Measurements from ENCODE around the gene PDE4D. TPM values are rescaled to one million over a fixed set of nuclear protein-coding genes. Genes with fewer than 3 reads are reported as not detected.
"Not testable (repeated sequence)": the region's sequence is repeated elsewhere in the genome, so short reads cannot be mapped to it uniquely, and the experiment has no call there.

Gene PDE4D
- total RNA-seq, 1 donor from 2014 or later, result 11.8 TPM

DNA sequence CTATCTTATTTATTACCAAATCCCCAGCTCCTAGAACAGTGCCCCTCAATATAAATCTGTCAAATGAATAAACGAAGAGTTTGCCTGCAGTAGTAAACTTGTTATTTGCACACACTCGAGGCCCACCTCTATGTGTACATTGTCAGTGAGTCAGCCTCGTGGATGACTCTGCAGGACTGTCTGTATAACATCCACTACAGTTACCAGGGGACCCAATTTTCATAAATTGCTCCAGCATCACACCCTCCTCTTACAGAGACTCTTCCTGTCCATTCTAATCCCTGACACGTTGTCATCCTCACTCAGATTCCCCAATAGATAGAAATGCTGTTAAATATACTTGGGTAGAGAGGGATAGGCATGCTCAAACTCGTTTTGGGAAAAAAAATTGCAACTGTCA is 832.1 kb downstream of the PDE4D start:
- Mint-ChIP-seq H3K27ac (ENCODE audit: unreplicated experiment) (no peak overlapping the region), H3K9me3 (no peaks in the 10 kb centered on the region), H3K4me1 (peaks cover 4% of the 10 kb centered on the region), H3K36me3 (ENCODE audit: low read depth) (no peaks in the 10 kb centered on the region), H3K4me3 (no peak overlapping the region), H3K27me3 (ENCODE audit: low read depth) (no peaks in the 10 kb centered on the region)
- DNase-seq (ENCODE audit: low read depth, low spot score), result no peak
- TF ChIP-seq, protein P1, sequence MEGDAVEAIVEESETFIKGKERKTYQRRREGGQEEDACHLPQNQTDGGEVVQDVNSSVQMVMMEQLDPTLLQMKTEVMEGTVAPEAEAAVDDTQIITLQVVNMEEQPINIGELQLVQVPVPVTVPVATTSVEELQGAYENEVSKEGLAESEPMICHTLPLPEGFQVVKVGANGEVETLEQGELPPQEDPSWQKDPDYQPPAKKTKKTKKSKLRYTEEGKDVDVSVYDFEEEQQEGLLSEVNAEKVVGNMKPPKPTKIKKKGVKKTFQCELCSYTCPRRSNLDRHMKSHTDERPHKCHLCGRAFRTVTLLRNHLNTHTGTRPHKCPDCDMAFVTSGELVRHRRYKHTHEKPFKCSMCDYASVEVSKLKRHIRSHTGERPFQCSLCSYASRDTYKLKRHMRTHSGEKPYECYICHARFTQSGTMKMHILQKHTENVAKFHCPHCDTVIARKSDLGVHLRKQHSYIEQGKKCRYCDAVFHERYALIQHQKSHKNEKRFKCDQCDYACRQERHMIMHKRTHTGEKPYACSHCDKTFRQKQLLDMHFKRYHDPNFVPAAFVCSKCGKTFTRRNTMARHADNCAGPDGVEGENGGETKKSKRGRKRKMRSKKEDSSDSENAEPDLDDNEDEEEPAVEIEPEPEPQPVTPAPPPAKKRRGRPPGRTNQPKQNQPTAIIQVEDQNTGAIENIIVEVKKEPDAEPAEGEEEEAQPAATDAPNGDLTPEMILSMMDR (conservative IDR thresholded peaks at IDR 0.05), result no peak

DNA sequence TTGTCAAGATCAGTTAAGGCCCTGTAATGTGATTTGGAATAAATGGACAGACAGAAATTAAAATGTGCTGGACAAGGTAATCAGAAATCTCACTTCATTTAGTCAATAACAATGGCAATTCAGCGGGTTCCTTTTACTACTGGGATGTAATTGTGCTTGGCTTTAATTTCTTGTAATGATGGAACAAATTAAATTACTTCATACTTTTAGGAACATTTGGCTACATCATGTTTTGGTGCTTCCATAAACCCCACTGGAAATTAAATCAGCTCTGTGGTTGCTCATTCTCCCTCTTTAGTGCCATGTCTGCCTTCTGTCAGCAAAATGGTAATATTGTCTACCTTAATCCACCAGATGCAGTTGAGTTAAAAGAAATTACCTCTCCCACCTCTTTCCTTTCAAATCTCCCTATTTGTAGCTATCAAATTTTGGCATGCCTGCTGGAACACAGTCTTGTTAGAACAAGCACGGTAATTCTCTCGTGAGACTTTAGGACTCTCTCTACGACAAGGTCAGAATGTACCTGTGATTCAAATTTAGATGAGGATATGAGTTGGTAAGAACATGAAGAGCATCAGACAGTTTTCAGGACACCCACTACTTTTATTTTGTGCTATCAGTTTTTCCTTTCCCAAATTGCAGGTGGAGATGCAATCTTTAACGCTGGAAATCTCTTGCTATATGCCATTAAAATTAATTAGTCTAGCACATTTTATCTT is 834.4 kb downstream of the PDE4D start:
- Mint-ChIP-seq H3K27me3 (ENCODE audit: low read depth) (no peaks in the 10 kb centered on the region), H3K36me3 (ENCODE audit: low read depth) (no peaks in the 10 kb centered on the region), H3K4me3 (no peak overlapping the region), H3K27ac (ENCODE audit: unreplicated experiment) (no peak overlapping the region), H3K4me1 (peaks cover 4% of the 10 kb centered on the region), H3K9me3 (no peaks in the 10 kb centered on the region)
- no peak for DNase-seq (ENCODE audit: low read depth, low spot score)
- TF ChIP-seq, protein P1 (conservative IDR thresholded peaks at IDR 0.05), result no peak

DNA sequence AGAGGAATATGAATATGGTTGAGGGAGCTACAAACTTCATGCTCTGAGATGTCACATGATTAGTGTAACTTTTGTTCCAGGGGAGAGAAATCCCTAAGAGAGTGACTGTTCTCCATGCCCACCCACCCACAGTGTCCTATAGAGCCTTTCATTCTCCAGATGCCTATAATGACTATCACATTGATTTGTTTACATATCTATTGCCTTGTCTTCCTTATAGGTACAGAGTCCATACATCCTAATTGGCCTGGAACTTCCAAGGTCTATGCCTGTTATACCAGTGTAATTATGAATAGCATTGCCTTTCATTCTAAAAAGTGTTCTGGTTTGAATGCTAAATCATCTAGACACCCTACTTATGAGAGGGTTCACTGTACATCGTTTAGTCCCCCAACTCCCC is 835.3 kb downstream of the PDE4D start:
- TF ChIP-seq, protein P1 (conservative IDR thresholded peaks at IDR 0.05), result no peak
- Mint-ChIP-seq H3K27ac (ENCODE audit: unreplicated experiment) (no peak overlapping the region), H3K4me1 (peaks cover 4% of the 10 kb centered on the region), H3K4me3 (no peak overlapping the region), H3K36me3 (ENCODE audit: low read depth) (no peaks in the 10 kb centered on the region), H3K27me3 (ENCODE audit: low read depth) (no peaks in the 10 kb centered on the region), H3K9me3 (no peaks in the 10 kb centered on the region)
- no peak for DNase-seq (ENCODE audit: low read depth, low spot score)

DNA sequence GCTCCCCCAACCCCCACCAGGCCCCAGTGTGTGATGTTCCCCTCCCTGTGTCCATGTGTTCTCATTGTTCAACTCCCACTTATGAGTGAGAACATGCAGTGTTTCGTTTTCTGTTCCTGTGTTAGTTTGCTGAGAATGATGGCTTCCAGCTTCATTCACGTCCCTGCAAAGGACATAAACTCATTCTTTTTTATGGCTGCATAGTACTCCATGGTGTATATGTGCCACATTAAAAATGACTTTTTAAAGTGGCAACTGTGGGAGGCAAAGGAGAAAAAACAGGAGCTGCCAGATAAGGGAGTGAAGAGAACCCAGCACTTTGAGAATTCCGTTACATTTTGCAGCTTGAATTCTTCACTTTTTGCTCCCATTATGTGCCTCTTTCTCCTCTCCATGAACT is 836.9 kb downstream of the PDE4D start:
- not testable (repeated sequence) for H3K36me3 Mint-ChIP-seq (ENCODE audit: low read depth); H3K9me3 Mint-ChIP-seq; H3K4me3 Mint-ChIP-seq; H3K27me3 Mint-ChIP-seq (ENCODE audit: low read depth); H3K4me1 Mint-ChIP-seq; DNase-seq (ENCODE audit: low read depth, low spot score); H3K27ac Mint-ChIP-seq (ENCODE audit: unreplicated experiment)

DNA sequence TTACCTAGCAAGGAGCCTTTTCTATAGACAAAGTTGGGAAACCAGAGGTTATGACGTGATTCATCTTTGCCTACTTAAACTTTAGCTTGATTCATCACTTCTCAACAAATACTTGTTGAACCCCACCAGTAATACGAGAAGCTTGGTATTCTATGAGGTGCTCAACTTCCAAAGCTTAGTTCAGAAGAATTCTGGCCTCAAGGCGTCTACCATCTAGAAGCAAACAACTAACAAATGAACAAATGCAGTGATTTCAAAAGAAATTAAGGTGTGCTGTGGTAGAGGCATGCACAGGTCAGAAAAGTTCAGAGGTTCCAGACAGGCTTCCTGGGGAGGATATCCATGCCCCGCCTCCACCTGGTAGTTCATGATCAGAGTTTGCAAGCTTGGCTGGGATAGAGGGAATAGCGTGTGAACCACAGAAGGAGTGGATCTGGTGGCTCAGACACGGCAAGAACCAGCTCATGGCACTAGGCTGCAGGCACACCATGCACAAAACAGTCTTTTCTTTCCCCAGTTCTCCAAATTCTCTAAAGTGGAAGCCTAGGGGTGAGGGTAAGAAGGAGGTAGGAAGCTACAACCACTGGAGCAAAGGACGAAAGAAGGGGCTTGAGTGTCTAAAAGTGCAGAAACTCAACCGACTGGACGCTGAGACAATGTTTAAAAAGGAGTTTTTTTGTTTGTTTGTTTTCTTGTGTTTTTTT is 837.6 kb downstream of the PDE4D start:
- DNase-seq (ENCODE audit: low read depth, low spot score), result no peak
- no peak overlapping the region for H3K27ac Mint-ChIP-seq (ENCODE audit: unreplicated experiment)
- no peaks in the 10 kb centered on the region for H3K36me3 Mint-ChIP-seq (ENCODE audit: low read depth)
- H3K4me1 Mint-ChIP-seq, result peaks cover 2% of the 10 kb centered on the region
- H3K27me3 Mint-ChIP-seq (ENCODE audit: low read depth), result no peaks in the 10 kb centered on the region
- TF ChIP-seq, protein P1 (conservative IDR thresholded peaks at IDR 0.05), result no peak
- peaks cover 5% of the 10 kb centered on the region for H3K9me3 Mint-ChIP-seq
- no peak overlapping the region for H3K4me3 Mint-ChIP-seq

DNA sequence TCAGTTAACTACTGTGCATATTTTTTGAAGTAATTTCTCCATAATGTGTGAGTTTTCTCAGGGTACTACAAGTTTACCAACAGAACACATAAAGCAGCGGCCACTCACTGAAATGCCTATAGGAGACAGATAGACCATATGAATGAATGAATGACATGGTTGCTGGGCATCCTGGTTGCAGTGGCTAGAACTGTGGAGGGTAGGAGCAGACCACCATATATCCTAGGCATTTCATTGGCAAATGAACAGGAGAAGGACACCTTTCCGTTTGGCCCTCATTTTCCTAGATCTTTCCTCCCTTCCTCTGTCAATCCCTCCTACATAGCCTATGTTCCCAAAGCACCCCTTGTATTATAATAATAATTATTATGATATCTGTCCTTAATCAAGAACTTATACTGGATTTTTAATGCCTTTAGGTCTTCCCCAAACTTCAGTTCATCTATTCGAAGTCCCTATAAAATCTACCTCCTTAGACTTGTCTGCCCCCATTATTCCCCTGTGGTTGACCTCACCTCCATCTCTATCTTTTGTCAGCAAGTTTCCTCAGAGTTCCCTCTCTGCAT is 838.5 kb downstream of the PDE4D start:
- H3K36me3 Mint-ChIP-seq (ENCODE audit: low read depth), result no peaks in the 10 kb centered on the region
- DNase-seq (ENCODE audit: low read depth, low spot score), result no peak
- peaks cover 5% of the 10 kb centered on the region for H3K9me3 Mint-ChIP-seq
- H3K4me3 Mint-ChIP-seq, result no peak overlapping the region
- H3K27me3 Mint-ChIP-seq (ENCODE audit: low read depth), result no peaks in the 10 kb centered on the region
- no peak overlapping the region for H3K27ac Mint-ChIP-seq (ENCODE audit: unreplicated experiment)
- TF ChIP-seq, protein P1 (conservative IDR thresholded peaks at IDR 0.05), result no peak
- H3K4me1 Mint-ChIP-seq, result no peaks in the 10 kb centered on the region
